GM11168 (cell line): ENCODE data around the gene GNRH2.
"Not testable (repeated sequence)": the region's sequence is repeated elsewhere in the genome, so short reads cannot be mapped to it uniquely, and the experiment has no call there.

Experiments
- in situ Hi-C: fragments of 300-500 bp; cut with MboI; formaldehyde crosslinking; loops from one replicate; pipeline ENCODE4 v1.12.0; 2022; ENCODE audit warnings: low sequenced_read_pairs; ENCODE audit not compliant: unreplicated experiment

GNRH2 gene

DNA sequence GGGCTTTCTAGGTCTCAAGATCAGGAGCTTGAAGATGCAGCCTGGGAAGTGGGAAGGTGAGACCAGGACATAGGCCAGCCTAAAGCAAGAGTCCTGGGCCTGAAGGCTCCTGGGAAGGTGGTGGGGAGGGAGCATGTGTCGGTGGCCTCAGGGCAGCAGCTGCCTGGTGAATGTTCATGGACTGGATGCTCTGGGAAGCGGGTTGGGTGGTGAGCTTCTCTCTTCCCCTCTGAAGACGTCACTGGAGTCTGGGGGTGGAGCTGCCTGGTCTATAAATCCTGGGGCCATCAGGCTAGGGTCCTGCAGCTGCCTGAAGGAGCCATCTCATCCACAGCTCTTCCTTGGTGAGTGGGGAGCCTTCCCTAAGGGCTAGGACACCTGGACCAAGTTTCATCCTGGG lies at the start of gene GNRH2:
GNRH2 (plus strand) TSS at position 301 of the 400 bp plus-strand sequence. CDS start 793 bp downstream, outside the sequence.
- in situ Hi-C loops = no loop called here

GRCh38 chr20:2995796-2996195 lies 47.6 kb upstream of the GNRH2 start:
- in situ Hi-C loops = no loop called here

DNA sequence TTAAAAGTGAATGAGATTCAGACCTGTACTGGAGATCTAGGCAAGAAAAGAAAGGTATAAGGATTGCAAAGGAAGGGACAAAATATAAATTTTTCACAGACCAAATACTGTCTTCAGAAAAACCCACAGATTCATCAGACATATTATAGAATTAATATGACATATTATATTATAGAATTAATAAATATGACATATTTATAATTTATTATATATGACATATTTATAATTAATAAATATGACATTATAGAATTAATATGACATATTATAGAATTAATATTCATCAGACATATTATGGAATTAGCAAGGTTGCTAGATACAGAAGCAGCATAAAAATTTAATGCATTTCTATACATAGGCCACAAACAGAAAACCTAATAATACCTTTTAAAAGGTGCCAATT lies 44.7 kb upstream of the GNRH2 start:
- in situ Hi-C loops = no loop called here

- in situ Hi-C loops = no loop called here
Measured at GRCh38 chr20:3000852-3001523, 42.4 kb upstream of the GNRH2 start.

DNA sequence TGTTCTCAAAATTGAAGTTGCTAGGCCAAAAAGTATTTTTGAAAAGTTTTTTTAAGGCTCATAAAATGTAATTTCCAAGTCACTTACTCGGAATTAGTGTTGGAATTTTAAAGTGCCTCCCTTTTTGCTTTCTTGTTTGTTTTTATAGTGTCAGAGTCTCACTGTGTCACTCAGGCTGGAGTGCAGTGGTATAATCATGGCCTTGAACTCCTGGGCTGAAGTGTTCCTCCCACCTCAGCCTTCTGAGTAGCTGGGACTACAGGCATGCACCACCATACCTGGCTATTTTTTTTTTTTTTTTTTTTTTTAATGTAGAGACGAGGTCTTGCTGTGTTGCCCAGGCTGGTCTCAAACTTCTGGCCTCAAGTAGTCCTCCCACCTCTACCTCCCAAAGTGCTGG lies 40.0 kb upstream of the GNRH2 start:
- in situ Hi-C loops = no loop called here

DNA sequence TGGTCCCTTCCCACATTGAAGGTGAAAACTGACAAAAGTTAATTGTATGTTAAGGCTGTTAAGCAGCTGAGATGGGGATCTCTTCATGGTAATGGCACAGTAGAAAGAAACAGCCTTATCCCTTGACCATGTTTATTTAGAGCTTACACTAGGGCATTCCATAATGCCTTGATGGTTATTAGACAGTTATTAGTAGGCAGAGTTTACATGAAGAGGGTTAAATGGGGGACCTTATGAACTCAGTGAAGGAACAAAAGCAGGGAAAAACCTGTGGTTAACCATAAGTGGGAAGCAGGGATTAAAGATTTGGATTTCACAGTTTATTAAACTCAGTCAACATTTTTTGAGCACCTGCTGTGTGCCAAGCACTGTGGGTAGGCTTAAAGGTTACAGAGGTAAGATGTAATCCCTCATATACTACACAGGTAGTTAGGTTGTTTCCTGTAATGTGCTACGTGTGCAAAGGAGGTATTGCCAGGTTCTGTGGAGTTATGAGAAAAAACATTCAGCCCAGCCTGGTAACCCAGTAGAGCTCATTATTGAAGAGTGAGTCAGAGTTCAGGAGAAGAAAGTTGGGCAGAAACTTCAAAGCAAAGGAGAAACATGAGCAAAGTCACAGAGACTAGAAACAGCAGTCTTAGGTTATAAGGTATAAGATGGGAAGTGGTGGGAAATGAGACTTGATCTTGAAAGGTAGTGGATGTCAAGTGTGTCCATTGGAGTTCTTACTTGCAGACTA lies 32.3 kb upstream of the GNRH2 start:
- in situ Hi-C loops = no loop called here

DNA sequence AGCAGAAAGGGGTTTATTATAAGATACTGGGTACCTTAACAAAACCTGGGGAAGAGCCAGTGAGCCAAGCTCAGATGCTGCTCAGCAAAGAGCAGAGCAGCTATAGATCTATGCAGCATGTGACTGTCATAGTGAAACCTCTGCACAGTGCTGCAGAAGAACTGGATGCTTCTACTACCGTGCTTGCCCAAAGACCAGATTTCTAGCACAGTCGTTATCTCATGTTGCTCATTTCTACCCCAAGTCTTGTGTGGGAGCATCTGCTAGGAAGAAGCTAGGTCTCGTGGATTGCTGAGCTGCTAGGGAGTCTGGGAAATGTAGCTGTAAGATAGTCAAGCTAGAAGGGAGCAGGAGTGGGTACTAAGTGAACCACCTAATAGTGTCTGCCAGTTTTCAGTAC lies 31.7 kb upstream of the GNRH2 start:
- in situ Hi-C loops = no loop called here

DNA sequence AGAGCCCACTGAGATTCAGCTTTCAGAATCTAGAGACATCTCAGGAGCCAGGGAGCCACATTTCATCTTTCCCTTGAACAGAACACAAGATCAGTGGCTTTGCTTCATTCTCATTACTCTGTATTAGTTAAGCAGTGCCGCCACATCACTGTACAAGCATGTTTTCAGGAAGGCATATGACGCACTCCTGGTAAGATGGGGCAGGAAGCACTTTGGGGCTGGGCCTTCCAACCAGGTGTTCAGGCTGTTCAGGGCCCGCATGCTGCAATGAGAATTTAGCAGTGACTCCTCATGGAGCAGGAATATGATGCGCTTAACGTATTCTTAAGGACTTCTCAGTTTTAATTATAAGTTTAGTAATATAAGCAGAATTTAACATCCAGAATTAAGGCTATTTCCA lies 29.7 kb upstream of the GNRH2 start:
- in situ Hi-C loops = no loop called here

DNA sequence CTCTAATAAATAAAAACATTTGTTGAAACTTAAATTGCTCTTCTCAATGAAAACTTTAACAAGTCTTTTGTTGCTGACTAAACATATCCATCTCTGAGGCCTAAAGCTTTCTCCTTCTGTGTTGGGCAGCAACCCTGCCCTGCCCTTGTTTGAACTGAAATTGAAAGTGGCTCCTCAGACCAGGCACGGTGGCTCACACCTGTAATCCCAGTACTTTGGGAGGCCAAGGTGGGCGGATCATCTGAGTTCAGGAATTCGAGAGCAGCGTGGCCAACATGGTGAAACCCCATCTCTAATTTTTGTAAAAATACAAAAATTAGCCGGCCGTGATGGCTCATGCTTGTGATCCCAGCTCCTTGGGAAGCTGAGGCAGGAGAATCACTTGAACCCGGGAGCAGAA lies 29.2 kb upstream of the GNRH2 start:
- in situ Hi-C loops = no loop called here

DNA sequence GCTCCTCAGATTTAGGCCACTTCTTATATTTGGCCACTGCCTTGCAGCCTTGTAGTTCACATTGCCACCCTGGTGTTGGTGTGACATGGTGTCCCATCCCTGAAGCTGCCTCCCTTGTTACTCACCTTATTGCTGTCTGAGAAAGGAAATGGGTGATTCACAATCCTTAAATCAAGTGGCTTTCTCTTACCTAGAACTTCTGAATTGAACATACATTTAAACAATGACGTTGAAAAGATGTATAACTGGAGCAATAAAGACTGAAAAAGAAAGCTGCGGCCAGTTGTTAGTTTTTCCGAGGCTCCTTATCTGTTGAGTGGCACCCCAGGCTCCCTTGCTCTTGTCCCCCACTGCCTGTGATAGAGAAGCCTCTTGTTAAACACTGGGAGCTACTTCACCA lies 28.8 kb upstream of the GNRH2 start:
- in situ Hi-C loops = no loop called here

DNA sequence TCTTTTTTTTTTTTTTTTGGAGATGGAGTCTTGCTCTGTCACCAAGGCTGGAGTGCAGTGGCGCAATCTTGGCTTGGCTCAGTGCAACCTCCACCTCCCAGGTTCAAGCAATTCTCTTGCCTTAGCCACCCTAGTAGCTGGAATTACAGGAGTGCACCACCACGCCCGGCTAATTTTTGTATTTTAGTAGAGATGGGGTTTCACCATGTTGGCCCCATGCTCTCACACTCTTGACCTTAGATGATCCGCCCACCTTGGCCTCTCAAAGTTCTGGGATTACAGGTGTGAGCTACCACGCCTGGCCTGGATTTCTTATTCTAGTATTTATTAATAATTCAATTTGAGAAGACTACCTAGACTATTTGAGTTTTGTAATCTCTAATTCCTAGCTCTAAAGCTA lies 28.1 kb upstream of the GNRH2 start:
- in situ Hi-C loops = not testable (repeated sequence)

GRCh38 chr20:3021327-3021726 lies 22.1 kb upstream of the GNRH2 start:
- in situ Hi-C loops = no loop called here

DNA sequence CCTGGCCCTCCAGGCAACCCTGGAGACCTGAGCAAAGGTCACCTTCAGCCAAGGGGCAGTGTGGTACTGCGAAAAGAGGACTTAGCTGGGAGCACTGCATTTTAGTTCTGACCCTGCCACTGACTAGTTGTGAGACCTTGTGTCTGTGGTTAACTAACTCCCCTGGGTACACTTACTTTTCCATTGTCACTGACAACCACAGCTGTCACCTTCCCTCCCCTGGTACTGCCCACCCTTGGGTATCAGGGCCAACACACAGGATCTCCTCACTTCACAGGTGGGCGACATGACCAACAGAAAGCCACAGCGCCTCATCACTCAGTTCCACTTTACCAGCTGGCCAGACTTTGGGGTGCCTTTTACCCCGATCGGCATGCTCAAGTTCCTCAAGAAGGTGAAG lies 21.6 kb upstream of the GNRH2 start:
- in situ Hi-C loops = no loop called here

DNA sequence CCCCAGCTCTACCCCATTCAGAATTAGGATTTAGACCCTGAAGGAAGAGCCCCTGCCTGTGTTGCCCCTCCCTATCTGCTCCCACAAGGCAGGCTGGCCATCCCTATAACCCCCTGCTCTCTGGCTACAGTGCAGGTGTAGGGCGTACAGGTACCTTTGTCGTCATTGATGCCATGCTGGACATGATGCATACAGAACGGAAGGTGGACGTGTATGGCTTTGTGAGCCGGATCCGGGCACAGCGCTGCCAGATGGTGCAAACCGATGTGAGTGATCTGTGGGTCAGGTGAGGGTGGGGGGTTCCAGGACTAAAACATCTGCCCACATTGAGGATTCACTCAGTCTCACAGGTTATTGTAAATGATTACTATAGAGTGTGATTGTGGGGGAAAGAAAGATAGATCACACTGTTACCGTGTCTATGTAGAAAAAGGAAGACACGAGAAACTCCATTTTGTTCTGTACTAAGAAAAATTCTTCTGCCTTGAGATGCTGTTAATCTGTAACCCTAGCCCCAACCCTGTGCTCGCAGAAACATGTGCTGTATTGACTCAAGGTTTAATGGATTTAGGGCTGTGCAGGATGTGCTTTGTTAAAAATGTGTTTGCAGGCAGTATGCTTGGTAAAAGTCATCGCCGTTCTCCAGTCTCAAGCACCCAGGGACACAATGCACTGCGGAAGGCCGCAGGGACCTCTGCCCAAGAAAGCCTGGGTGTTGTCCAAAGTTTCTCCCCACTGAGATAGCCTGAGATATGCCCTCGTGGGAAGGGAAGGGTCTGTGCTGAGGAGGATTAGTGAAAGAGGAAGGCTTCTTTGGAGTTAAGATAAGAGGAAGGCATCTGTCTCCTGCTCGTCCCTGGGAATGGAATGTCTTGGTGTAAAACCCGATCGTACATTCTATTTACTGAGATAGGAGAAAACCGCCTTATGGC lies 20.6 kb upstream of the GNRH2 start:
- in situ Hi-C loops = not testable (repeated sequence)

DNA sequence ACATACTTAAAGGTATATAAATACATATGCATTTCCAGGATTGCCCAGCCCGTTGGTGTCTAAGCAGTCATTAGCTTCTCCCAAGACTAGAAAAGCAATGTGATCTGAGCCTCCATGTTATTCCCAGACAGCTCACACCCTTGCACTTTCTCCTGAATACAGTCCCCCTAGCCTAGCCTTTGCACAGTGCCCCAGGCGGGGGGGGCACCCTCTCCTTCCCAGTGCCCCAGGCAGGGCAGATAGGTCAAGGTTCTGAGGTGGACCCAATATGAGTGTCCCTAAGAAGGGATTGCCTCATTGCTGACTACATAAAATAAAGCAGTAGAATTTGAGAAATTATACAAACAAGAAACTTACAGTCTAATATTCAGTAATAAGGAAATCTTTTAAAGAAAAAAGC lies 15.4 kb upstream of the GNRH2 start:
- in situ Hi-C loops = no loop called here

GRCh38 chr20:3031524-3032147 lies 11.8 kb upstream of the GNRH2 start:
- in situ Hi-C loops = no loop called here

DNA sequence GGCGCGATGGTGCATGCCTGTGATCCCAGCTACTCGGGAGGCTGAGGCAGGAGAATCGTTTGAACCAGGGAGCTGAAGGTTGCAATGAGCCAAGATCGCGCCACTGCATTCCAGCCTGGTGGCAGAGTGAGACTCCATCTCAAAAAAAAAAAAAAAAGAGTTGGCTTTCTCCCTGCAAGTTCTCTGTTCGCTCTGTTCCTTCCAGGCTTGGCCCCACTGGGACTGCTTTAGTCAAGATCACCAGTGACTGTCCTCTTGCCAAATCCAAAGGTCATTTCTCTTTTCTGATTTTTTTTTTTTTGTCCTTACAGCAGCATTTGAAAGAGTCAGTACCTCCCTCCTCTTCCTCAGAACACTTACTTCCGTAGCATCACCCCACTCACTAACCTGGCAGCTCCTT lies 10.8 kb upstream of the GNRH2 start:
- in situ Hi-C loops = no loop called here

DNA sequence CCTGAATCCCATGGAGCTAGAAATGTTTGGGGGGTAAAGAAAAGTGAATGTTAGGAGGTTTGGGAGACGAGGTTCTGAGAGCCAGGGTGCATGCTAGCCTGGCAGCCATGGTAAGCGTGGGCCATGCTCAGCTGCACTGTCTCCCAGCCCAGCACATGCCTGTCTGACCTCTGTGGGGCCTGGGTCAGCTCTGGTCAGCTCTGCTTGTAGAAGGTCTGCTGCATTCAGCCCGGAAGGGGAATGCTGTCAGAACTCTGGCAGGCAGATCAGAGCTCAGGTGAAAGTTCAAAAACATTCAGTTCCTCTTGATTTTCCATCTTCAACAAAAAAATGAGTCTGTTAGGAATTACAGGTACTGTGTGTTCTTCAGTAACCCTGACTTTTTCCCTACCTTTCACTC lies 5.8 kb upstream of the GNRH2 start:
- in situ Hi-C loops = no loop called here

- in situ Hi-C loops = no loop called here
Measured at GRCh38 chr20:3038454-3038853, 5.0 kb upstream of the GNRH2 start.

- in situ Hi-C loops = no loop called here
Measured at GRCh38 chr20:3039426-3039825, 4.0 kb upstream of the GNRH2 start.

GRCh38 chr20:3040086-3040485 lies 3.3 kb upstream of the GNRH2 start:
- in situ Hi-C loops = no loop called here
